Measurements from ENCODE around the gene CABLES1.
"Not testable (repeated sequence)": the region's sequence is repeated elsewhere in the genome, so short reads cannot be mapped to it uniquely, and the experiment has no call there.

CABLES1 gene

GRCh38 chr18:23227726-23228070 lies 92.4 kb downstream of the CABLES1 start:
- no peak for DNase-seq

GRCh38 chr18:23228102-23229061 lies 93.1 kb downstream of the CABLES1 start:
- DNase-seq = peak; percentile 67

GRCh38 chr18:23229472-23229871 lies 94.2 kb downstream of the CABLES1 start:
- no peak for DNase-seq

- DNase-seq = no peak
Measured at GRCh38 chr18:23230686-23231085, 95.4 kb downstream of the CABLES1 start.

GRCh38 chr18:23231340-23232021 lies 96.2 kb downstream of the CABLES1 start:
- DNase-seq = peak; percentile 97

GRCh38 chr18:23232331-23232730 lies 97.0 kb downstream of the CABLES1 start:
- DNase-seq = no peak

- no peak for DNase-seq
Measured at GRCh38 chr18:23234619-23235018, 99.3 kb downstream of the CABLES1 start.

GRCh38 chr18:23235336-23235735 lies 100.1 kb downstream of the CABLES1 start:
- DNase-seq = no peak

- DNase-seq = no peak
Measured at GRCh38 chr18:23235860-23236259, 100.6 kb downstream of the CABLES1 start.

GRCh38 chr18:23236876-23237468 lies 101.7 kb downstream of the CABLES1 start:
- no peak for DNase-seq

- peak; percentile 61 for DNase-seq
Measured at GRCh38 chr18:23237524-23238151, 102.4 kb downstream of the CABLES1 start.

- DNase-seq = no peak
Measured at GRCh38 chr18:23238152-23238531, 102.9 kb downstream of the CABLES1 start.

- DNase-seq = no peak
Measured at GRCh38 chr18:23238651-23239349, 103.5 kb downstream of the CABLES1 start.

- no peak for DNase-seq
Measured at GRCh38 chr18:23239350-23239692, 104.0 kb downstream of the CABLES1 start.

GRCh38 chr18:23239885-23240608 lies 104.8 kb downstream of the CABLES1 start:
- DNase-seq = no peak

GRCh38 chr18:23240609-23240930 lies 105.3 kb downstream of the CABLES1 start:
- DNase-seq = no peak

GRCh38 chr18:23241833-23242496 lies 106.7 kb downstream of the CABLES1 start:
- not testable (repeated sequence) for DNase-seq

GRCh38 chr18:23243178-23243577 lies 107.9 kb downstream of the CABLES1 start:
- DNase-seq = no peak

- no peak for DNase-seq
Measured at GRCh38 chr18:23243816-23244215, 108.5 kb downstream of the CABLES1 start.

GRCh38 chr18:23244401-23244800 lies 109.1 kb downstream of the CABLES1 start:
- DNase-seq = no peak

GRCh38 chr18:23245461-23245860 lies 110.2 kb downstream of the CABLES1 start:
- no peak for DNase-seq

- no peak for DNase-seq
Measured at GRCh38 chr18:23247331-23247730, 112.0 kb downstream of the CABLES1 start.
